ENCODE data around the gene FANK1. TPM values are rescaled to one million over a fixed set of nuclear protein-coding genes. Genes with fewer than 3 reads are reported as not detected.

FANK1 gene
- total RNA-seq, 1 experiment from 2014 or later = 0.73 TPM

DNA sequence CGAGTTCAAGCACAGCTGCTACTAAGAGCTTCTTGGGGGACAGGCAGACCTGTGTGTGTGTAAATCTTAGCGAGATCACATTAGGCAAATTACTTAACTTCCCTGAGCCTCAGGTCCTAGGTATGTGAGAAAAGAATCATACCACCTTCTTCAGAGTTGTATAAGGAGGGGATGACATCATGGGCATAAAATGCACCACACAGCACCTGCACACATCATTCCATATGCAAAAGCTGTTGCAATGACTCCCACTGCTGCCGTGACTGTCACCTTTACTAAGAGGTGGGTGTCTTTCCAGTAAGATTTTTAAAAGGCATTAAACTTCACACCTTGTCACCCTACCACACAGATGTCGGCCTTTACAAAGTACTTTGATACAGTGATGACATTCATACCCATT lies 146.0 kb downstream of the FANK1 start:
- H3K9me3 Mint-ChIP-seq (ENCODE audit: unreplicated experiment) = no peaks in the 10 kb centered on the region
- H3K4me3 ChIP-seq (ENCODE audit: low read depth, low read length) = no peak overlapping the region
- H3K36me3 ChIP-seq (ENCODE audit: control insufficient read depth, insufficient read depth, low read length) = no peaks in the 10 kb centered on the region
- H3K9me3 ChIP-seq = no peaks in the 10 kb centered on the region
- CTCF ChIA-PET = no interaction called here
- TF ChIP-seq, protein P1, sequence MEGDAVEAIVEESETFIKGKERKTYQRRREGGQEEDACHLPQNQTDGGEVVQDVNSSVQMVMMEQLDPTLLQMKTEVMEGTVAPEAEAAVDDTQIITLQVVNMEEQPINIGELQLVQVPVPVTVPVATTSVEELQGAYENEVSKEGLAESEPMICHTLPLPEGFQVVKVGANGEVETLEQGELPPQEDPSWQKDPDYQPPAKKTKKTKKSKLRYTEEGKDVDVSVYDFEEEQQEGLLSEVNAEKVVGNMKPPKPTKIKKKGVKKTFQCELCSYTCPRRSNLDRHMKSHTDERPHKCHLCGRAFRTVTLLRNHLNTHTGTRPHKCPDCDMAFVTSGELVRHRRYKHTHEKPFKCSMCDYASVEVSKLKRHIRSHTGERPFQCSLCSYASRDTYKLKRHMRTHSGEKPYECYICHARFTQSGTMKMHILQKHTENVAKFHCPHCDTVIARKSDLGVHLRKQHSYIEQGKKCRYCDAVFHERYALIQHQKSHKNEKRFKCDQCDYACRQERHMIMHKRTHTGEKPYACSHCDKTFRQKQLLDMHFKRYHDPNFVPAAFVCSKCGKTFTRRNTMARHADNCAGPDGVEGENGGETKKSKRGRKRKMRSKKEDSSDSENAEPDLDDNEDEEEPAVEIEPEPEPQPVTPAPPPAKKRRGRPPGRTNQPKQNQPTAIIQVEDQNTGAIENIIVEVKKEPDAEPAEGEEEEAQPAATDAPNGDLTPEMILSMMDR (IDR thresholded peaks at IDR 0.05; ENCODE audit: insufficient read depth in 1 of 2, low read depth in 1 of 2, low read length in 1 of 2, severe bottlenecking in 1 of 2, unreplicated experiment in 1 of 2) = no peak
- POLR2A ChIA-PET = no interaction called here
- H3K27me3 ChIP-seq (replicated peaks; ENCODE audit: control insufficient read depth, insufficient read depth, low read length) = no peaks in the 10 kb centered on the region
- no peaks in the 10 kb centered on the region for H3K36me3 Mint-ChIP-seq (ENCODE audit: insufficient read depth, unreplicated experiment)
- no peaks in the 10 kb centered on the region for H3K4me1 ChIP-seq
- intact Hi-C loops (cut with micrococcal nuclease; ENCODE audit: unreplicated experiment) = no loop called here
- no peak overlapping the region for H3K27ac Mint-ChIP-seq (ENCODE audit: unreplicated experiment)
- BruUV-seq (replicated peaks) = no TSS peak
- H3K4me3 Mint-ChIP-seq (ENCODE audit: unreplicated experiment) = no peak overlapping the region
- H3K27me3 Mint-ChIP-seq (ENCODE audit: insufficient read depth, unreplicated experiment) = peaks cover 3% of the 10 kb centered on the region
- DNase-seq = no peak
- no peaks in the 10 kb centered on the region for H3K4me1 Mint-ChIP-seq (ENCODE audit: low read depth, unreplicated experiment)

DNA sequence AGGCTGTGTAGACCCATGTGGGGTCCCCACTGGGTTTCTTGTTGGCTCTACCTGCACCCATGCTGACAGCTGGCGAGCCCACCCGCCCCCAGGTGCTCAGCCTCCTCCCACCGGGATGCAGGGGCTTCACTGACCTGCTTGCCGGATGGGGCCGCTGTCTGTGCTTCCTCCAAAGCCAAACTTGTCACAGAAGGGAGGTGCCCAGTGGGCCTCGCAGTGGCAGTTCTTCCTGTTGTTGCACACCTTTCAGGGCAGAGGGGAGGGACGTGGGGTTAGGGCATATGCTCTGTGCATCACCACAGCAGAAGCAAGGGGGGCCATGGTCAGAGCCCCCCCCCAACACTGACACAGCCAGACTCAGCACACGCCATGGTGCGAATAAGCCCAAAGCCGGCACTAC lies 146.5 kb downstream of the FANK1 start:
- Histone ChIP-seq H3K36me3 (ENCODE audit: control insufficient read depth, insufficient read depth, low read length) (no peaks in the 10 kb centered on the region), H3K9me3 (no peaks in the 10 kb centered on the region), H3K4me3 (ENCODE audit: low read depth, low read length) (no peak overlapping the region), H3K4me1 (no peaks in the 10 kb centered on the region), H3K27me3 (replicated peaks; ENCODE audit: control insufficient read depth, insufficient read depth, low read length) (no peaks in the 10 kb centered on the region)
- BruUV-seq (replicated peaks) = no TSS peak
- Mint-ChIP-seq H3K9me3 (ENCODE audit: unreplicated experiment) (no peaks in the 10 kb centered on the region), H3K4me1 (ENCODE audit: low read depth, unreplicated experiment) (no peaks in the 10 kb centered on the region), H3K4me3 (ENCODE audit: unreplicated experiment) (no peak overlapping the region), H3K27ac (ENCODE audit: unreplicated experiment) (no peak overlapping the region), H3K27me3 (ENCODE audit: insufficient read depth, unreplicated experiment) (peaks cover 3% of the 10 kb centered on the region), H3K36me3 (ENCODE audit: insufficient read depth, unreplicated experiment) (no peaks in the 10 kb centered on the region)
- CTCF ChIA-PET = no interaction called here
- TF ChIP-seq, protein P1 (IDR thresholded peaks at IDR 0.05; ENCODE audit: insufficient read depth in 1 of 2, low read depth in 1 of 2, low read length in 1 of 2, severe bottlenecking in 1 of 2, unreplicated experiment in 1 of 2) = no peak
- DNase-seq = no peak
- POLR2A ChIA-PET = no interaction called here
- intact Hi-C loops (cut with micrococcal nuclease; ENCODE audit: unreplicated experiment) = no loop called here

DNA sequence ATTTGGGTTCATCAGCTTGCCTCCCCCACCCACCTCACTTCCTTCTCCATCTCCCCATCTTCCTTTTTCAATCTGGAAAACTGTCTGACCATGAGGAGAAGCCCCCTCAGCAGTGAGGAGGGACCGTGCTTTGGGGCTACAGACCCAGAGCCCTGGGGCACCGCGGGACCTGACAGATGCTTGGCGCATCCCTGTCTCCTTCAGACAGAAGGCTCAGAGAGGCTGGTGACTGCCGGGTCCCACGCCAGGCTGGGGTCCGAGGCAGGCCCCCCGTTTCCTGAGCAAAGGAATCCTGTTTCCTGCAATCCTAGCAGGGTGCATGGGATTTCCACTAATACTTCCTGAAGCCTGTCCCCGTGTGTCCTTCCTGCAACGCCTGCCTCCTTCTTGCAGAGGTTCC lies 147.0 kb downstream of the FANK1 start:
- no peak for DNase-seq
- ChIA-PET CTCF (no interaction called here), POLR2A (no interaction called here)
- H3K27me3 ChIP-seq (replicated peaks; ENCODE audit: control insufficient read depth, insufficient read depth, low read length) = no peaks in the 10 kb centered on the region
- no peaks in the 10 kb centered on the region for H3K4me1 ChIP-seq
- Mint-ChIP-seq H3K4me1 (ENCODE audit: low read depth, unreplicated experiment) (no peaks in the 10 kb centered on the region), H3K4me3 (ENCODE audit: unreplicated experiment) (no peak overlapping the region), H3K27ac (ENCODE audit: unreplicated experiment) (no peak overlapping the region), H3K36me3 (ENCODE audit: insufficient read depth, unreplicated experiment) (no peaks in the 10 kb centered on the region), H3K9me3 (ENCODE audit: unreplicated experiment) (no peaks in the 10 kb centered on the region), H3K27me3 (ENCODE audit: insufficient read depth, unreplicated experiment) (peaks cover 3% of the 10 kb centered on the region)
- BruUV-seq (replicated peaks) = no TSS peak
- TF ChIP-seq, protein P1 (IDR thresholded peaks at IDR 0.05; ENCODE audit: insufficient read depth in 1 of 2, low read depth in 1 of 2, low read length in 1 of 2, severe bottlenecking in 1 of 2, unreplicated experiment in 1 of 2) = no peak
- no peaks in the 10 kb centered on the region for H3K9me3 ChIP-seq
- H3K36me3 ChIP-seq (ENCODE audit: control insufficient read depth, insufficient read depth, low read length) = no peaks in the 10 kb centered on the region
- no peak overlapping the region for H3K4me3 ChIP-seq (ENCODE audit: low read depth, low read length)
- intact Hi-C loops (cut with micrococcal nuclease; ENCODE audit: unreplicated experiment) = no loop called here
